H1 (cell line): ENCODE data around the gene PAAF1. TPM values are rescaled to one million over a fixed set of nuclear protein-coding genes. Genes with fewer than 3 reads are reported as not detected.
A peak's percentile ranks its signal among the peaks of the same experiment; 100 is the strongest.

ENCODE experiments used
- CTCF ChIA-PET: fragments of 300-600 bp; sonication (Branson Sonifier 250); formaldehyde crosslinking; loops from one replicate; lab custom pipeline; 2021; ENCODE audit not compliant: partially characterized antibody; lab: Charles Lee
- POLR2A ChIA-PET: fragments of 300-600 bp; sonication (Branson Sonifier 250); formaldehyde crosslinking; loops from one replicate; lab custom pipeline; 2021; ENCODE audit warnings: inconsistent platforms; ENCODE audit not compliant: partially characterized antibody; lab: Charles Lee
- DNase-seq, 2 experiments: peaks; one replicate each; pipeline versions ENCODE4 v3.0.0 to v3.0.0-alpha.2; 2010 to 2022; ENCODE audit warnings: low spot score in 2 of 2, low read depth in 1 of 2, mixed read lengths in 1 of 2
- FAIRE-seq: peaks from 2 replicates; lab custom pipeline; 2011; peaks lifted over from hg19 to GRCh38; lab: Jason Lieb, UNC
- H2AFZ ChIP-seq: 2 replicates; pipeline ENCODE4 v1.8.1; 2012; ENCODE audit warnings: low read length, inconsistent platforms
- H2AK5ac ChIP-seq: 2 replicates; pipeline ENCODE4 v1.6.1; 2013; ENCODE audit warnings: low read depth, low read length
- H2BK120ac ChIP-seq: replicated peaks from 2 replicates; pipeline ENCODE3; 2013; ENCODE audit warnings: low read depth, low read length, inconsistent platforms
- H2BK12ac ChIP-seq: 2 replicates; pipeline ENCODE4 v1.6.1; 2013; ENCODE audit warnings: low read depth, low read length
- H2BK15ac ChIP-seq: 2 replicates; pipeline ENCODE4 v1.6.1; 2013; ENCODE audit warnings: low read length
- H2BK20ac ChIP-seq: 2 replicates; pipeline ENCODE4 v1.6.1; 2013; ENCODE audit warnings: low read length
- H2BK5ac ChIP-seq: 2 replicates; pipeline ENCODE4 v1.6.1; 2013; ENCODE audit warnings: low read depth, low read length
- H3K14ac ChIP-seq: 2 replicates; pipeline ENCODE4 v1.6.1; 2013; ENCODE audit warnings: inconsistent platforms; ENCODE audit not compliant: insufficient read length
- H3K18ac ChIP-seq: 2 replicates; pipeline ENCODE4 v1.6.1; 2013; ENCODE audit warnings: low read length; ENCODE audit errors: extremely low read depth
- H3K23ac ChIP-seq: 2 replicates; pipeline ENCODE4 v1.6.1; 2013; ENCODE audit warnings: inconsistent platforms; ENCODE audit not compliant: insufficient read length
- H3K23me2 ChIP-seq: 2 replicates; pipeline ENCODE4 v1.6.1; 2013; ENCODE audit warnings: low read depth, low read length
- H3K27ac ChIP-seq: 2 replicates; pipeline ENCODE4 v1.6.1; 2011; ENCODE audit warnings: low read depth, low read length, inconsistent platforms
- H3K27me3 ChIP-seq, 4 experiments: replicated peaks in 1 of 4; 1 replicate in 1 of 4; 2 replicates in 3 of 4; pipeline versions ENCODE4 v1.6.1 to v1.8.1; 2011 to 2013; ENCODE audit warnings: low read length in 3 of 4, mild to moderate bottlenecking in 3 of 4, inconsistent platforms in 2 of 4, mixed read lengths in 2 of 4, moderate library complexity in 1 of 4; ENCODE audit not compliant: control insufficient read depth in 3 of 4, insufficient read depth in 3 of 4; ENCODE audit errors: extremely low read depth in 1 of 4
- H3K36me3 ChIP-seq, 4 experiments: 2 replicates each; pipeline versions ENCODE4 v1.6.1 to v1.8.1; 2011 to 2013; ENCODE audit warnings: mild to moderate bottlenecking in 4 of 4, low read length in 3 of 4, moderate library complexity in 2 of 4, control low read depth in 1 of 4, inconsistent platforms in 1 of 4; ENCODE audit not compliant: insufficient read depth in 4 of 4, control insufficient read depth in 2 of 4
- H3K4ac ChIP-seq: replicated peaks from 2 replicates; pipeline ENCODE3; 2013; ENCODE audit warnings: low read length, low read depth, mixed read lengths, inconsistent platforms; ENCODE audit not compliant: insufficient read length
- H3K4me1 ChIP-seq, 4 experiments: replicated peaks in 1 of 4; 1 replicate in 1 of 4; 2 replicates in 3 of 4; pipeline versions ENCODE4 v1.6.1 to v1.8.1; 2011 to 2013; ENCODE audit warnings: low read length in 3 of 4, inconsistent platforms in 2 of 4, mixed read lengths in 1 of 4; ENCODE audit not compliant: insufficient read depth in 4 of 4, control insufficient read depth in 3 of 4
- H3K4me2 ChIP-seq, 2 experiments: 2 replicates each; pipeline versions ENCODE4 v1.6.1 to v1.8.1; 2011 to 2013; ENCODE audit warnings: low read depth in 2 of 2, low read length in 2 of 2, control low read depth in 1 of 2, inconsistent platforms in 1 of 2, mild to moderate bottlenecking in 1 of 2; ENCODE audit not compliant: insufficient read depth in 1 of 2
- H3K4me3 ChIP-seq, 4 experiments: fragments of 200-600, 300-600 bp in 1 of 4; sonication (generic), shearing (Covaris generic), sonication (Bioruptor Twin) in 1 of 4; 2 replicates each; pipeline versions ENCODE4 v1.5.1 to v1.8.1; 2011 to 2016; ENCODE audit warnings: low read length in 4 of 4, low read depth in 3 of 4, control low read depth in 2 of 4, inconsistent platforms in 2 of 4, mild to moderate bottlenecking in 2 of 4, mixed read lengths in 1 of 4, moderate library complexity in 1 of 4; ENCODE audit not compliant: insufficient read depth in 2 of 4; ENCODE audit errors: extremely low read depth in 1 of 4
- H3K56ac ChIP-seq: replicated peaks from 2 replicates; pipeline ENCODE3; 2013; ENCODE audit warnings: low read depth, mild to moderate bottlenecking, mixed read lengths, low read length, inconsistent platforms; ENCODE audit not compliant: insufficient read length
- H3K79me1 ChIP-seq: 2 replicates; pipeline ENCODE4 v1.6.1; 2013; ENCODE audit warnings: low read depth, low read length, control low read depth
- H3K79me2 ChIP-seq, 2 experiments: 2 replicates each; pipeline versions ENCODE4 v1.6.1 to v1.8.1; 2012 to 2013; ENCODE audit warnings: low read length in 2 of 2, mild to moderate bottlenecking in 2 of 2, inconsistent platforms in 1 of 2; ENCODE audit not compliant: insufficient read depth in 2 of 2, control insufficient read depth in 1 of 2
- H3K9ac ChIP-seq, 4 experiments: replicated peaks in 1 of 4; 1 replicate in 1 of 4; 2 replicates in 3 of 4; pipeline versions ENCODE4 v1.6.1 to v1.8.1; 2011 to 2013; ENCODE audit warnings: low read depth in 3 of 4, low read length in 3 of 4, control low read depth in 2 of 4, mild to moderate bottlenecking in 2 of 4, moderate library complexity in 2 of 4, inconsistent platforms in 1 of 4; ENCODE audit errors: extremely low read depth in 1 of 4
- H3K9me3 ChIP-seq, 2 experiments: 2 replicates each; pipeline versions ENCODE4 v1.6.1 to v1.8.1; 2012 to 2013; ENCODE audit warnings: mild to moderate bottlenecking in 2 of 2, moderate library complexity in 2 of 2, control low read depth in 1 of 2, inconsistent platforms in 1 of 2, low read depth in 1 of 2, low read length in 1 of 2, mixed read lengths in 1 of 2; ENCODE audit not compliant: insufficient read depth in 2 of 2
- H4K20me1 ChIP-seq, 2 experiments: replicated peaks in 1 of 2; 2 replicates each; pipeline versions ENCODE3 to v1.8.1; 2011 to 2013; ENCODE audit warnings: inconsistent platforms in 2 of 2, low read length in 2 of 2, mild to moderate bottlenecking in 1 of 2; ENCODE audit not compliant: insufficient read depth in 2 of 2, control insufficient read depth in 1 of 2
- H4K5ac ChIP-seq: 2 replicates; pipeline ENCODE4 v1.6.1; 2013; ENCODE audit warnings: low read length, low read depth, mixed read lengths, inconsistent platforms; ENCODE audit not compliant: insufficient read length
- H4K8ac ChIP-seq: 2 replicates; pipeline ENCODE4 v1.8.0; 2013; ENCODE audit warnings: mild to moderate bottlenecking, moderate library complexity, low read length, inconsistent platforms; ENCODE audit not compliant: insufficient read depth; ENCODE audit errors: extremely low read depth
- H4K91ac ChIP-seq: replicated peaks from 2 replicates; pipeline ENCODE3; 2013; ENCODE audit warnings: low read length, mixed read lengths, inconsistent platforms; ENCODE audit not compliant: insufficient read length
- EGR1 ChIP-seq: IDR thresholded peaks from 2 replicates; pipeline ENCODE4 v1.6.1; 2011; ENCODE audit warnings: low read depth, low read length, borderline replicate concordance
- EP300 ChIP-seq, 2 experiments: IDR thresholded peaks; 1 replicate in 1 of 2; 2 replicates in 1 of 2; pipeline ENCODE4 v1.6.1; 2011 to 2012; ENCODE audit warnings: low read depth in 2 of 2, low read length in 2 of 2, mild to moderate bottlenecking in 2 of 2, borderline replicate concordance in 1 of 2, inconsistent platforms in 1 of 2, moderate library complexity in 1 of 2
- RAD21 ChIP-seq, 2 experiments: IDR thresholded peaks in 1 of 2; conservative IDR thresholded peaks in 1 of 2; 2 replicates each; pipeline ENCODE4 v1.6.1; 2011; ENCODE audit warnings: low read depth in 2 of 2, low read length in 2 of 2, improper control_type of control experiment in 1 of 2, inconsistent platforms in 1 of 2, mild to moderate bottlenecking in 1 of 2, moderate library complexity in 1 of 2
- SAP30 ChIP-seq: fragments of 300-600 bp; sonication (generic); IDR thresholded peaks from 2 replicates; pipeline ENCODE4 v1.7.1; 2012; ENCODE audit warnings: low read length, moderate library complexity, mild to moderate bottlenecking, inconsistent platforms; ENCODE audit not compliant: insufficient read depth, insufficient replicate concordance
- WGBS, 2 experiments: shearing (Covaris generic) in 1 of 2; methylation state at CpG; one replicate each; pipeline versions ENCODE4 v1.1.6 to v1.1.7; 2013 to 2015; ENCODE audit warnings: low lambda C conversion rate in 2 of 2, mixed read lengths in 2 of 2, inconsistent platforms in 1 of 2, low coverage in 1 of 2, missing lambda C conversion rate in 1 of 2; ENCODE audit not compliant: insufficient replicate concordance in 2 of 2, insufficient coverage in 1 of 2, insufficient read length in 1 of 2; ENCODE audit errors: extremely low coverage in 1 of 2, missing lambda C conversion rate in 1 of 2; 5-methylcytosine and 5-hydroxymethylcytosine counted together
- polyA plus RNA-seq, 7 experiments: library from polyadenylated mRNA; depleted of rRNA in 3 of 7; stranded (reverse) in 5 of 7; unstranded in 2 of 7; fragments of >200 nt in 5 of 7; fragments of 200-250 nt in 2 of 7; gene quantifications; 1 replicate in 5 of 7; 2 replicates in 1 of 7; 4 replicates in 1 of 7; pipeline versions ENCODE4 v1.2.1 to v1.2.3, GENCODE V29; 2011 to 2013; ENCODE audit warnings: missing spikeins in 2 of 7, mixed read lengths in 2 of 7
- total RNA-seq: library from RNA; stranded (reverse); fragmentation: NEBNext Ultra II Directional; extraction: Animal tissue kit (Norgen Biotek cat#: 25700); gene quantifications from 2 replicates; pipeline ENCODE4 v1.2.1, GENCODE V29; 2021

The PAAF1 gene
- total and polyA plus RNA-seq, 2 of the 8 experiments (the other 6 are each of a cell fraction or from before 2014, with no cell fraction given), result 24.4 to 28.8 TPM

DNA sequence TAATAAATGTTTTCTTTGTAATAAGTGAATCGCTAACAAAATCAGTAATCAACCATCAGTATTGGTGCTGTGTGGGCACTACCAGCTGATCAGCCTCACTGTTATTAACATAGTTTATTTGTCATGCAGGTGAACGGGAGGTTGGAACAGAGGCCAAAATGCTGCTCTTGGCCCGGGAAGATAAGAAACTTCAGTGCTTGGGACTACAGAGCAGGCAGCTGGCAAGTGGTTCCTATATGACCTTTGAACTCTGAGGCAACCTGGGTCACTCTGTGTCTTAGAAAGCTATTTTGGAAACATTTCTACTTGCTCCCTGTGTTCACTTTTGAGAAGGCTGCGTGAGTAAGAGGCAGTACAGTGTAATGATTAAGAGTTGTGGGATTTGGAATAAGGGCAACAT lies 37.5 kb downstream of the PAAF1 start:
- WGBS, 2 experiments, result 91% methylated on average over 4 of the region's 4 CpGs; no CpG with 5 or more reads in 1 of the 2 experiments
- FAIRE-seq, result peak; percentile 28
- CTCF ChIA-PET, result interaction anchor here (1.3 kb wide), 1 partner anchor 10 kb away, joined by 4 read pairs; no protein-coding TSS in a partner anchor

More for the DNA sequence above, 37.5 kb downstream of the PAAF1 start:
- no peak for DNase-seq
- H2BK20ac ChIP-seq, result no peak overlapping the region
- no peak overlapping the region for H3K4me2 ChIP-seq
- H3K27me3 ChIP-seq, result peaks cover 0 to 1% (median 0%) of the 10 kb centered on the region in 4 experiments; a peak in 1 of 7 replicates
- H3K9me3 ChIP-seq, result no peaks in the 10 kb centered on the region
- no peak overlapping the region for H4K5ac ChIP-seq
- no peak overlapping the region for H3K14ac ChIP-seq
- H3K18ac ChIP-seq, result no peak overlapping the region
- H3K79me2 ChIP-seq, result no peaks in the 10 kb centered on the region; a peak in 1 of 4 replicates
- no peak overlapping the region for H3K56ac ChIP-seq
- H2AFZ ChIP-seq, result no peak overlapping the region
- H2BK120ac ChIP-seq, result no peak overlapping the region
- H3K27ac ChIP-seq, result no peak overlapping the region
- H3K4me1 ChIP-seq, result no peaks in the 10 kb centered on the region
- H2AK5ac ChIP-seq, result no peak overlapping the region
- no peaks in the 10 kb centered on the region for H3K79me1 ChIP-seq
- no peak overlapping the region for H2BK15ac ChIP-seq
- H3K23me2 ChIP-seq, result no peaks in the 10 kb centered on the region; the same call in 1 of the 2 replicates
- no peak overlapping the region for H3K23ac ChIP-seq
- TF ChIP-seq EGR1, result no peak
- no peak for TF ChIP-seq EP300 (IDR thresholded peaks at IDR 0.05; ENCODE audit: borderline replicate concordance in 1 of 2, low read depth in 2 of 2, low read length in 2 of 2)
- TF ChIP-seq SAP30, result no peak
- no peak for TF ChIP-seq RAD21 (IDR thresholded peaks at IDR 0.05 in 1 of 2, conservative IDR thresholded peaks at IDR 0.05 in 1 of 2; ENCODE audit: low read depth in 2 of 2, low read length in 2 of 2)
- H3K4ac ChIP-seq, result no peak overlapping the region
- no peak overlapping the region for H4K8ac ChIP-seq
- POLR2A ChIA-PET, result no interaction called here
- no peak overlapping the region for H3K4me3 ChIP-seq
- H3K9ac ChIP-seq, result no peak overlapping the region
- peaks cover 2 to 20% (median 8%) of the 10 kb centered on the region in 4 experiments; a peak in 6 of 8 replicates for H3K36me3 ChIP-seq
- H4K20me1 ChIP-seq, result no peaks in the 10 kb centered on the region
- H2BK5ac ChIP-seq, result no peak overlapping the region
- H2BK12ac ChIP-seq, result no peak overlapping the region
- H4K91ac ChIP-seq, result no peak overlapping the region
